ENCODE results near the gene ABLIM3. TPM values are rescaled to one million over a fixed set of nuclear protein-coding genes. Genes with fewer than 3 reads are reported as not detected.

Gene ABLIM3
- total RNA-seq, 2 experiments from 2014 or later, result not detected

DNA sequence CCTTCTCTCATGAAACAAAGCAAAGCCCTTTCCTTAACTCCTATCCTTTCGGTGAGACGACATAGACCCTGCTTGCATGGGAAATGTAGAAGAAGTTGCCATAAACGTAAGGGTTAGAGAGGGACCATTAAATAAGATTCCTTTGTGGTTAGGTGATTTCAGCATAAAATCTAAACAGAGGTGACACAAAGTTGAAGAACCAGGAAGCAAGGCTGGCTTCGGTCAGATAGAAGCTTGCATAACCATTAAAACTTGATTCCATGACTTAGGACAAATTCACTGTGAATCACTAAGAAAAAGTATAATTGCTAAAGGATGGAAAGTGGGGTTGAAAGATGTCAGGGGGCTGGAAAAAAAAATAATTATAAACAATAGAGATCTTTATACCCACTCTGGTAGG is 30.9 kb upstream of the ABLIM3 start:
- Histone ChIP-seq H3K27me3 (ENCODE audit: control insufficient read depth in 1 of 2, insufficient read depth in 2 of 2, low read length in 2 of 2) (peaks cover 0 to 9% of the 10 kb centered on the region in 2 experiments), H3K27ac (ENCODE audit: low read depth in 1 of 2, low read length in 2 of 2) (no peak overlapping the region), H3K36me3 (ENCODE audit: insufficient read depth, low read length) (no peaks in the 10 kb centered on the region), H3K4me3 (ENCODE audit: low read length) (no peak overlapping the region), H3K4me1 (ENCODE audit: insufficient read depth, low read length) (no peaks in the 10 kb centered on the region), H3K9me3 (ENCODE audit: control insufficient read depth in 1 of 2, insufficient read depth in 1 of 2, low read length in 2 of 2) (no peaks in the 10 kb centered on the region)
- H3K4me3 Mint-ChIP-seq, result no peak overlapping the region
- DNase-seq (no peak), ATAC-seq (ENCODE audit: poor library complexity) (no peak)
- H3K27ac Mint-ChIP-seq, result no peak overlapping the region
- TF ChIP-seq, protein P1, sequence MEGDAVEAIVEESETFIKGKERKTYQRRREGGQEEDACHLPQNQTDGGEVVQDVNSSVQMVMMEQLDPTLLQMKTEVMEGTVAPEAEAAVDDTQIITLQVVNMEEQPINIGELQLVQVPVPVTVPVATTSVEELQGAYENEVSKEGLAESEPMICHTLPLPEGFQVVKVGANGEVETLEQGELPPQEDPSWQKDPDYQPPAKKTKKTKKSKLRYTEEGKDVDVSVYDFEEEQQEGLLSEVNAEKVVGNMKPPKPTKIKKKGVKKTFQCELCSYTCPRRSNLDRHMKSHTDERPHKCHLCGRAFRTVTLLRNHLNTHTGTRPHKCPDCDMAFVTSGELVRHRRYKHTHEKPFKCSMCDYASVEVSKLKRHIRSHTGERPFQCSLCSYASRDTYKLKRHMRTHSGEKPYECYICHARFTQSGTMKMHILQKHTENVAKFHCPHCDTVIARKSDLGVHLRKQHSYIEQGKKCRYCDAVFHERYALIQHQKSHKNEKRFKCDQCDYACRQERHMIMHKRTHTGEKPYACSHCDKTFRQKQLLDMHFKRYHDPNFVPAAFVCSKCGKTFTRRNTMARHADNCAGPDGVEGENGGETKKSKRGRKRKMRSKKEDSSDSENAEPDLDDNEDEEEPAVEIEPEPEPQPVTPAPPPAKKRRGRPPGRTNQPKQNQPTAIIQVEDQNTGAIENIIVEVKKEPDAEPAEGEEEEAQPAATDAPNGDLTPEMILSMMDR (IDR thresholded peaks at IDR 0.05), result no peak
- ChIA-PET CTCF (no interaction called here), POLR2A (no interaction called here)
- H3K4me1 Mint-ChIP-seq (ENCODE audit: low read depth), result no peaks in the 10 kb centered on the region
- no peaks in the 10 kb centered on the region for H3K9me3 Mint-ChIP-seq
- H3K36me3 Mint-ChIP-seq (ENCODE audit: low read depth), result no peaks in the 10 kb centered on the region
- peaks cover 10% of the 10 kb centered on the region for H3K27me3 Mint-ChIP-seq
- intact Hi-C loops (cut with DNase I, micrococcal nuclease), result loop anchor here (5.0 kb wide), 2 partner anchors 373 to 668 kb away; no protein-coding TSS in a partner anchor

DNA sequence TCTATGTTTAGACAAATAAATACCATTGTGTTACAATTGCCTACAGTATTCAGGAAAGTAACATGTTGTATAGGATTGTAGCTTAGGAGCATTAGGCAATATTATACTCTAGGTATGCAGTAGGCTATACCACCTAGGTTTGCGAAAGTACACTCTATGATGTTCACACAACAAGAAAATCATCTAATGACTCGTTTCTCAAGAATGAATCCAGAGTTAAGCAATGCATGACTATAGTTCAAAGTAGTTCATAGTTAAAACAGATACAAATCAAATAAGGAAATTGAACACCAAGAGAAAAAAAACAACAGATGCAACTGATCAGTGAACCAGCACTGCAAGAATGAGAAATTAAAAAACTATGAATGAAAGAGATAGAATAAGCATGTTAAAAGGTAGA is 27.6 kb upstream of the ABLIM3 start:
- peaks cover 2 to 26% of the 10 kb centered on the region in 2 experiments for H3K27me3 ChIP-seq (ENCODE audit: control insufficient read depth in 1 of 2, insufficient read depth in 2 of 2, low read length in 2 of 2)
- CTCF ChIA-PET, result interaction anchor here (1.3 to 2.2 kb wide), 2 partner anchors 381 to 383 kb away, joined by 4 to 8 read pairs; no protein-coding TSS in a partner anchor
- Mint-ChIP-seq H3K9me3 (no peaks in the 10 kb centered on the region), H3K4me1 (ENCODE audit: low read depth) (no peaks in the 10 kb centered on the region), H3K27me3 (peaks cover 30% of the 10 kb centered on the region), H3K36me3 (ENCODE audit: low read depth) (no peaks in the 10 kb centered on the region), H3K27ac (no peak overlapping the region), H3K4me3 (no peak overlapping the region)
- H3K4me1 ChIP-seq (ENCODE audit: insufficient read depth, low read length), result no peaks in the 10 kb centered on the region
- H3K27ac ChIP-seq (ENCODE audit: low read depth in 1 of 2, low read length in 2 of 2), result no peak overlapping the region
- POLR2A ChIA-PET, result no interaction called here
- intact Hi-C loops (cut with DNase I, micrococcal nuclease), result loop anchor here (2.0 to 5.0 kb wide), 3 partner anchors 376 to 671 kb away; no protein-coding TSS in a partner anchor
- no peaks in the 10 kb centered on the region for H3K36me3 ChIP-seq (ENCODE audit: insufficient read depth, low read length)
- H3K9me3 ChIP-seq (ENCODE audit: control insufficient read depth in 1 of 2, insufficient read depth in 1 of 2, low read length in 2 of 2), result no peaks in the 10 kb centered on the region
- ATAC-seq (ENCODE audit: poor library complexity), result no peak
- no peak overlapping the region for H3K4me3 ChIP-seq (ENCODE audit: low read length)
- TF ChIP-seq, protein P1 (IDR thresholded peaks at IDR 0.05), result no peak
- no peak for DNase-seq

DNA sequence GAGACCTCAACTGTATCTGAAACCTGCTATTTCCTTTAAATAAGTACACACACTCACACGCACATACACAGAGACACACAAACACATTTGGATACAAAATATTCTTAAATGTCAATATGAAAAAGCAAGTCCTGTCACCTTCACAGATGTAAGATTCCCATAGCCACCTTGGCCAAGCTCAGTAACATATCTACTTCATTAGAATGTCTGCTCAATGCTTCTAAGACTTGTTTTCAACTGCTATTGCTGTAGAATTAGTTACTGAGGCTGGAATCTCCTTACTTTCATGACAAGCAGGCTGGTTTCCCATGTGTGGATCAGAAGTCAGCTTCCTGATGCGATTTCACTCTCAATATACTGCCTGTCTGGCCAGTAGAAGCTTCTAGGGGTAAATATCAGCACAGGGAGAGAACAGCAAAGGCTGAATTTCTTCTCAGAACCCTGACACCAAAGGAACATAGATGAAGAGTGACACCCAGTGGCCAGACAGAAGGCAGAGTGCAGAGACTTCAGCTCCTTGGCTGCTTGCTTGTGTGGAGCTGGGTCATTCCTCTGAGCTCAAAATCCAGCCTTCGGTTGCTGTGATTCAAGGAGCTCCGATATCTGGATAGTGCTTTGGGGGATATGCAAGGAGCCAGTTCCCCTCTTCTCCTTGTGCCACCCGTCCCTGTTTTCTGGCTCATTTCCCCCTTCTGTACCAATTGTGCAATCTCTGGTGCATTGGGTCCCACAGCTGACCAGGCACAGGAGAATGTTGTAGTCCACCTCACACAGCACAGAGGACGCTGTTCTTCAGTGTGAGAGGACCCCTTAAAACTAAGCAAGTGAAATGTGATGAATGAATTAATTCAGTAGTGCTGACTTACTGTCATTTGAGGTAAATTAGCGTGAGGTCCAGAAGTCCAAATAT is 26.6 kb upstream of the ABLIM3 start:
- peaks cover 37% of the 10 kb centered on the region for H3K27me3 Mint-ChIP-seq
- POLR2A ChIA-PET, result no interaction called here
- peaks cover 4 to 28% of the 10 kb centered on the region in 2 experiments for H3K27me3 ChIP-seq (ENCODE audit: control insufficient read depth in 1 of 2, insufficient read depth in 2 of 2, low read length in 2 of 2)
- ATAC-seq (ENCODE audit: poor library complexity) (peak; percentile 32), DNase-seq (peak in 12 of 14 experiments; percentile 7 to 68 (median 16))
- no peak overlapping the region for H3K27ac ChIP-seq (ENCODE audit: low read depth in 1 of 2, low read length in 2 of 2)
- H3K36me3 Mint-ChIP-seq (ENCODE audit: low read depth), result no peaks in the 10 kb centered on the region
- no peaks in the 10 kb centered on the region for H3K9me3 ChIP-seq (ENCODE audit: control insufficient read depth in 1 of 2, insufficient read depth in 1 of 2, low read length in 2 of 2)
- CTCF ChIA-PET, result interaction anchor here (0.7 to 2.2 kb wide), 6 partner anchors 10 to 382 kb away, joined by 3 to 8 read pairs (median 4); partner anchors contain the start of gene ABLIM3
- H3K9me3 Mint-ChIP-seq, result no peaks in the 10 kb centered on the region
- no peaks in the 10 kb centered on the region for H3K36me3 ChIP-seq (ENCODE audit: insufficient read depth, low read length)
- H3K4me3 Mint-ChIP-seq, result no peak overlapping the region
- H3K4me1 ChIP-seq (ENCODE audit: insufficient read depth, low read length), result no peaks in the 10 kb centered on the region
- intact Hi-C loops (cut with DNase I, micrococcal nuclease), result loop anchor here (2.0 to 5.0 kb wide), 3 partner anchors 377 to 672 kb away; no protein-coding TSS in a partner anchor
- no peak overlapping the region for H3K27ac Mint-ChIP-seq
- TF ChIP-seq, protein P1 (IDR thresholded peaks at IDR 0.05), result peak; percentile 59
- no peak overlapping the region for H3K4me3 ChIP-seq (ENCODE audit: low read length)
- no peaks in the 10 kb centered on the region for H3K4me1 Mint-ChIP-seq (ENCODE audit: low read depth)

Data from CD4-positive, alpha-beta T cell (primary cell).